Activated B cell treated with CpG ODN at 0.5 μM for 24 hours (primary cell): ENCODE data around the gene SYT9. TPM values are rescaled to one million over a fixed set of nuclear protein-coding genes. Genes with fewer than 3 reads are reported as not detected.

Experiments
- ATAC-seq: fragments of 200-7000 bp; cut with Tn5 transposase; one replicate; pipeline ENCODE4 v1.10.0; 2021; ENCODE audit warnings: low read depth, mild to moderate bottlenecking, moderate library complexity
- CTCF ChIA-PET: fragments of 350-600 bp; sonication (Branson Sonifier 250); formaldehyde crosslinking; loops from one replicate; lab custom pipeline; 2021; ENCODE audit warnings: antibody characterized with exemption; lab: Charles Lee
- POLR2A ChIA-PET: fragments of 350-600 bp; sonication (Branson Sonifier 250); formaldehyde crosslinking; loops from one replicate; lab custom pipeline; 2021; ENCODE audit warnings: antibody characterized with exemption; lab: Charles Lee
- DNase-seq: peaks from one replicate; pipeline ENCODE4 v3.0.0; 2022
- H3K27ac Mint-ChIP-seq: one replicate; pipeline ENCODE4 v1.8.0; 2020; ENCODE audit warnings: mixed read lengths
- H3K27me3 Mint-ChIP-seq: one replicate; pipeline ENCODE4 v1.8.0; 2021; ENCODE audit warnings: mixed read lengths
- H3K36me3 Mint-ChIP-seq: one replicate; pipeline ENCODE4 v1.8.0; 2021; ENCODE audit warnings: low read depth, mixed read lengths
- H3K4me1 Mint-ChIP-seq: one replicate; pipeline ENCODE4 v1.8.0; 2021; ENCODE audit warnings: mixed read lengths
- H3K4me3 Mint-ChIP-seq: one replicate; pipeline ENCODE4 v1.8.0; 2020; ENCODE audit warnings: mild to moderate bottlenecking, mixed read lengths
- H3K9me3 Mint-ChIP-seq: one replicate; pipeline ENCODE4 v1.8.0; 2020; ENCODE audit warnings: mixed read lengths
- intact Hi-C: fragments of 100-400 bp; cut with micrococcal nuclease; formaldehyde crosslinking; loops from one replicate; pipeline ENCODE4 v1.15.1; 2024
- total RNA-seq: library from RNA; stranded (reverse); gene quantifications from 2 replicates; pipeline ENCODE4 v1.2.3, GENCODE V29; 2022
- TF ChIP-seq, protein P1 (sequence below): fragments of 200-600 bp; IDR thresholded peaks from one replicate; pipeline ENCODE4 v1.8.0; 2022; ENCODE audit warnings: antibody characterized with exemption, mild to moderate bottlenecking

Gene SYT9
- total RNA-seq, 1 donor from 2014 or later, result not detected

DNA sequence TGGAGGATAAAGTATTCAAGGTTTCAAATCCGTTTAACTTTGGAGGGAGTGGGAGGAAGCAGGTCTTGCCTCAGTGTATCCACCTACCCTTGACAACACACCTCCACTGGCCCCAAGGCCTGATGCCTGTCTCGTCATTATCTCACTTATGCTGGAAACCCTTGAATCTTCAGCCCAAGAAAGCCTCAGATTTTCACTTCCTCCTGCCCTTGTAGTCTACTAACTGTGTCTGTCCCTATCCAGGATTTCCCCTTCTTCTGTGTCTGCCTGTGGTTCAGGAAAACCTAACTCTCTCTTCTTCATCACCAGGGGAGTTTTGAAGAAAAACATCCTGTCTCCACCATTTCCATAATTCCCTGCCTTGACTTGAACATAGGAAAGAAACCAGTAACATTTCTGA, 56.1 kb downstream of the SYT9 start:
- ChIA-PET POLR2A (no interaction called here), CTCF (no interaction called here)
- Mint-ChIP-seq H3K4me1 (no peaks in the 10 kb centered on the region), H3K27me3 (peaks cover 7% of the 10 kb centered on the region), H3K36me3 (no peaks in the 10 kb centered on the region), H3K4me3 (no peak overlapping the region), H3K27ac (no peak overlapping the region), H3K9me3 (no peaks in the 10 kb centered on the region)
- no peak for ATAC-seq
- intact Hi-C loops, result no loop called here
- TF ChIP-seq, protein P1, sequence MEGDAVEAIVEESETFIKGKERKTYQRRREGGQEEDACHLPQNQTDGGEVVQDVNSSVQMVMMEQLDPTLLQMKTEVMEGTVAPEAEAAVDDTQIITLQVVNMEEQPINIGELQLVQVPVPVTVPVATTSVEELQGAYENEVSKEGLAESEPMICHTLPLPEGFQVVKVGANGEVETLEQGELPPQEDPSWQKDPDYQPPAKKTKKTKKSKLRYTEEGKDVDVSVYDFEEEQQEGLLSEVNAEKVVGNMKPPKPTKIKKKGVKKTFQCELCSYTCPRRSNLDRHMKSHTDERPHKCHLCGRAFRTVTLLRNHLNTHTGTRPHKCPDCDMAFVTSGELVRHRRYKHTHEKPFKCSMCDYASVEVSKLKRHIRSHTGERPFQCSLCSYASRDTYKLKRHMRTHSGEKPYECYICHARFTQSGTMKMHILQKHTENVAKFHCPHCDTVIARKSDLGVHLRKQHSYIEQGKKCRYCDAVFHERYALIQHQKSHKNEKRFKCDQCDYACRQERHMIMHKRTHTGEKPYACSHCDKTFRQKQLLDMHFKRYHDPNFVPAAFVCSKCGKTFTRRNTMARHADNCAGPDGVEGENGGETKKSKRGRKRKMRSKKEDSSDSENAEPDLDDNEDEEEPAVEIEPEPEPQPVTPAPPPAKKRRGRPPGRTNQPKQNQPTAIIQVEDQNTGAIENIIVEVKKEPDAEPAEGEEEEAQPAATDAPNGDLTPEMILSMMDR, result no peak
- DNase-seq, result no peak

DNA sequence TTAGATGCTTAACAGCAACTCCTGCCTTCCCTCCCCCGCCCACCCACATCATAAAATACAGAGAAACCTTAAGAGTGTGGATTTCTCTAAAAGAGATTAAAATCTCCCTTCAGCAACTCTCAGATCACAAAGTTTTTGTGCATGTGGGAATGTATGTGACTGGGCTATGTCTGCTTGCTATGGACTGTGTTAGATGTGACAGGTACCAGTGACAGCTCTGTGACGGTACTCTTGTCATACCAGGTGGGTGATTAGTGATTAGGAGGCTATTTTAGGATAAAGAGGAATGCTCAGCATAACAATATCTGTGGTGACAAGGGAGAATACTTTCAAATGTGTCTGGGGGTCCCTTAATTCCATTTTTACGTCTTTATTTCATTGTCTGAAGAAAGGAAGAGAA, 60.2 kb downstream of the SYT9 start:
- H3K36me3 Mint-ChIP-seq, result no peaks in the 10 kb centered on the region
- peaks cover 15% of the 10 kb centered on the region for H3K27me3 Mint-ChIP-seq
- no peak for ATAC-seq
- DNase-seq, result no peak
- ChIA-PET CTCF (no interaction called here), POLR2A (no interaction called here)
- H3K4me1 Mint-ChIP-seq, result no peaks in the 10 kb centered on the region
- H3K27ac Mint-ChIP-seq, result no peak overlapping the region
- TF ChIP-seq, protein P1, result no peak
- peaks cover 4% of the 10 kb centered on the region for H3K9me3 Mint-ChIP-seq
- intact Hi-C loops, result no loop called here
- no peak overlapping the region for H3K4me3 Mint-ChIP-seq

DNA sequence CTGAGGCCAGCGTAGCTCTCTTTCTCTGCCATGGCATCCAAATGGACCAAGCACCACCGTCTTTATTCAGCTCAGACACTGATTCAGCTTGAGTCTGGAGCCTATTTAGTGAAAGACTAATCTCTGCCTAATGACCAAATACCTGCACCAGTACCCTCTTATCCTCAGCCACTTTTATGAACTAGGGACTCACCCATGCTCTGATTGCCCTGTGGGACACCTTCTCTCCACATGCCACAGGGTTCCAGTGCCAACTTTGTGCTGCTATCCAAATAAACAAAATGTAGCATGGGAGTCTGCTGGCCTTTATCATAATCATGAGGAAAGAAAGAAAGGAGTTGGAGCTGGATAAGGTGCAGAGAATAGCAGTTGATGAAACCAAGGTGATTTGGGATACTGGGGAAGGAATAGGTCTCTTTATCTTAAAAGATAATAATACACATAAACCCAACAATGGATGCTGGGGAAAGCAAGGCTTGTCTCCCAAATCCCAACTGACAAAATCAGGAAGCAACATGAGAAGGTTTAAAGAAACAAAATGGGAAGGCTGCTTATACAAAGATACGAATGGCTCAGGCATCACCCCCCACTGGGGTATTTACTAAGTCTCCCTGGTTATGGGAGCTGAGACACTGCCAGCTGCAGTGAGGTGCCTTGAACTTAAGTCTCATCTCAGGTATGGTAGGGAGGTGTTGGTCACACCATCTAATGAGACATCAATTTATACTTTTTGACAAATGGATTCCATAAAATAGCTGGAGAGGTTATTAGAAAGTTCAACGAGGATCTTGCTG, 63.3 kb downstream of the SYT9 start:
- ATAC-seq (no peak), DNase-seq (no peak)
- Mint-ChIP-seq H3K9me3 (peaks cover 8% of the 10 kb centered on the region), H3K4me3 (no peak overlapping the region), H3K4me1 (no peaks in the 10 kb centered on the region), H3K36me3 (no peaks in the 10 kb centered on the region), H3K27me3 (peaks cover 15% of the 10 kb centered on the region), H3K27ac (no peak overlapping the region)
- CTCF ChIA-PET, result no interaction called here
- intact Hi-C loops, result no loop called here
- TF ChIP-seq, protein P1, result no peak
- POLR2A ChIA-PET, result interaction anchor here (0.5 kb wide), 1 partner anchor 452 kb away, joined by 7 read pairs; the partner anchor contains the start of gene OR10A2

DNA sequence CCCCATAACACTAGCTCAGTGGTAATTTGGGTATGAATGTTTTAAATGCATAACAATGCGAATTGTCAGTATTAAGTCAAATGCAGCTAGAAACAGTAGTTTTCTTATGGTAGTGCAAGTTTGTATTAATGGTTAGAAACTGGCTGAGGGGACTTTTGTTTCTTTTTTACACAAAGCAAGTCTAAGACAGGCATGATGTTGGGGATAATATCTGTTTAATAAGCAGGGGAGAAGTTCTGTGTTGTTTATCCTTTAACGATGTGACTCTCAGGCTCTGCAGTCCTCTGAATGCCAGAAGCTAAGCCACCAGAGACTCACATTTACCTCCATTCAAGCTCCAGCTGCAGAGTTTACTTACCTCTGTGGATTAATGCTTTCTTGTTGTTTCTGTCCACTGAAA, 67.8 kb downstream of the SYT9 start:
- H3K4me3 Mint-ChIP-seq, result no peak overlapping the region
- intact Hi-C loops, result no loop called here
- ATAC-seq (no peak), DNase-seq (no peak)
- H3K9me3 Mint-ChIP-seq, result peaks cover 8% of the 10 kb centered on the region
- H3K4me1 Mint-ChIP-seq, result no peaks in the 10 kb centered on the region
- H3K27me3 Mint-ChIP-seq, result peaks cover 19% of the 10 kb centered on the region
- POLR2A ChIA-PET, result no interaction called here
- no peak overlapping the region for H3K27ac Mint-ChIP-seq
- no peaks in the 10 kb centered on the region for H3K36me3 Mint-ChIP-seq
- TF ChIP-seq, protein P1, result no peak
- CTCF ChIA-PET, result no interaction called here

DNA sequence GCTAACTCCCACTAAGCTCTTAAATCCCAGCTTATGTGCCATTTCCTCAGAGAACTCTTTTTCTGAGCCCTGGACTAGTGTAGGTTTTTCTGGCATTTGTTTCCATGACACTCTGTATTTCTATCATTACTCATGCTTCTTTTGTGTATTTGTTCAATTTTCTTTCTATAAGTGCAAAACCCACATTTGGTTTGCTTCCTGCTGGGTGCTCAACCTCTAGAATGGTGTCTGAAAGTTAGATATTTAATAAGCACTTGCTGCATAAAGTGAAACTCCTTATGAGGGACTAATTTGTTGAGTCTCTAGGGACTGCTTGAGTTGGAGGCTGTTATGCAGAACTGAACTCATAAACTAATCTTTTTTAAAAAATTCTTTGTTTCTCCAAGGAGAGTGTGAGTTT, 68.6 kb downstream of the SYT9 start:
- Mint-ChIP-seq H3K4me3 (no peak overlapping the region), H3K27ac (no peak overlapping the region), H3K4me1 (no peaks in the 10 kb centered on the region), H3K27me3 (peaks cover 15% of the 10 kb centered on the region), H3K36me3 (no peaks in the 10 kb centered on the region), H3K9me3 (peaks cover 8% of the 10 kb centered on the region)
- intact Hi-C loops, result no loop called here
- ATAC-seq (no peak), DNase-seq (no peak)
- TF ChIP-seq, protein P1, result no peak
- POLR2A ChIA-PET, result no interaction called here
- CTCF ChIA-PET, result no interaction called here
